Fibroblast of lung (primary cell): ENCODE data around the gene CMTM6. TPM values are rescaled to one million over a fixed set of nuclear protein-coding genes. Genes with fewer than 3 reads are reported as not detected.

Experiments
- DNase-seq, 2 donors: peaks; one replicate each; pipeline versions ENCODE4 v3.0.0 to v3.0.0-alpha.2; 2010; ENCODE audit warnings: low read depth in 2 of 2
- H2AFZ ChIP-seq: 2 replicates; pipeline ENCODE4 v1.5.1; 2012; ENCODE audit warnings: low read length, control low read depth, inconsistent platforms
- H3K27ac ChIP-seq: 2 replicates; pipeline ENCODE4 v1.5.1; 2011; ENCODE audit warnings: low read length, control low read depth; ENCODE audit not compliant: insufficient read depth
- H3K27me3 ChIP-seq: 2 replicates; pipeline ENCODE4 v1.5.1; 2011; ENCODE audit warnings: mild to moderate bottlenecking, low read length; ENCODE audit not compliant: control insufficient read depth, insufficient read depth
- H3K36me3 ChIP-seq: 2 replicates; pipeline ENCODE4 v1.5.1; 2011; ENCODE audit warnings: low read length; ENCODE audit not compliant: control insufficient read depth, insufficient read depth
- H3K4me1 ChIP-seq: 2 replicates; pipeline ENCODE4 v1.5.1; 2011; ENCODE audit warnings: low read length; ENCODE audit not compliant: control insufficient read depth, insufficient read depth; ENCODE audit errors: extremely low read depth
- H3K4me2 ChIP-seq: 2 replicates; pipeline ENCODE4 v1.5.1; 2011; ENCODE audit warnings: low read length, control low read depth; ENCODE audit not compliant: insufficient read depth; ENCODE audit errors: extremely low read depth
- H3K4me3 ChIP-seq, 4 experiments: fragments of 200-600 bp in 1 of 4; sonication (generic) in 1 of 4; replicated peaks in 1 of 4; 2 replicates each; pipeline ENCODE4 v1.5.1; 2011 to 2016; ENCODE audit warnings: low read length in 4 of 4, low read depth in 3 of 4, mild to moderate bottlenecking in 3 of 4, control low read depth in 2 of 4, inconsistent platforms in 1 of 4, mixed read lengths in 1 of 4; ENCODE audit not compliant: insufficient read depth in 1 of 4; ENCODE audit errors: control extremely low read depth in 1 of 4
- H3K79me2 ChIP-seq: 2 replicates; pipeline ENCODE4 v1.5.1; 2012; ENCODE audit warnings: mild to moderate bottlenecking, low read length, inconsistent platforms; ENCODE audit not compliant: control insufficient read depth, insufficient read depth
- H3K9ac ChIP-seq: 2 replicates; pipeline ENCODE4 v1.5.1; 2011; ENCODE audit warnings: mild to moderate bottlenecking, low read length, control low read depth; ENCODE audit not compliant: insufficient read depth
- H3K9me3 ChIP-seq: 2 replicates; pipeline ENCODE4 v1.5.1; 2012; ENCODE audit warnings: low read depth, low read length; ENCODE audit not compliant: control insufficient read depth, insufficient read depth
- H4K20me1 ChIP-seq: 2 replicates; pipeline ENCODE4 v1.5.1; 2011; ENCODE audit warnings: low read length; ENCODE audit not compliant: control insufficient read depth, insufficient read depth; ENCODE audit errors: extremely low read depth
- EZH2 ChIP-seq: IDR thresholded peaks from 2 replicates; pipeline ENCODE4 v1.5.1; 2012; ENCODE audit warnings: low read length, control low read depth, mild to moderate bottlenecking; ENCODE audit errors: missing control alignments
- polyA plus RNA-seq, 2 donors: library from polyadenylated mRNA; depleted of rRNA in 1 of 2; stranded (reverse) in 1 of 2; unstranded in 1 of 2; fragments of >200 nt; gene quantifications; 2 replicates each; pipeline ENCODE4 v1.2.1, GENCODE V29; 2011 to 2012; ENCODE audit warnings: missing spikeins in 1 of 2
- total RNA-seq: library from RNA; depleted of rRNA; stranded (reverse); fragments of >200 nt; gene quantifications from 2 replicates; pipeline ENCODE4 v1.2.1, GENCODE V29; 2014
- TF ChIP-seq, protein P1 (sequence below), 2 donors: IDR thresholded peaks in 1 of 2; conservative IDR thresholded peaks in 1 of 2; 1 replicate in 1 of 2; 2 replicates in 1 of 2; pipeline ENCODE4 v1.5.1; 2011 to 2012; ENCODE audit warnings: low read length in 2 of 2, control low read depth in 1 of 2, inconsistent platforms in 1 of 2, low read depth in 1 of 2, mild to moderate bottlenecking in 1 of 2

Gene CMTM6
- total and polyA plus RNA-seq, 2 donors (not counting 1 experiment from before 2014, with no cell fraction given) = 74.1 to 76.5 TPM

DNA sequence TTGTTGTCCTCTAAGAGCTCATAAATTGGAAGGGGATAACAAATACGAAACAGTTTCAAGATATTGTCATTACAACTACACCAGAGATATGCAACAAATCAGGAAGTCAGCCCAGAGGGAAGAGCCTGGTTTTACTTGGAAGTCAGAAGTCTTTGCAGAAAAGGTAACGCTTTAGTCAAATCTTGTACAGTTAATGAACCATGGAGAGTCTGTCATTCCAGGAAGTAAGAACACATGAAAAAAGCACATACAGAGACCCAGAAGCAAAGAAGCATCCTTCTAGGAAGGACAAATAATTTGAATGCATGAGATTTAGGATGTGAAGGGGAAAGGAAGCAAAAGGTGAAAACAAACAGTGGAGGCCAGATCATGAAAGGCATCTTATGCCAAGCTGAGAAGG lies 48.4 kb upstream of the CMTM6 start:
- H3K9ac ChIP-seq = no peak overlapping the region
- no peak for DNase-seq
- TF ChIP-seq EZH2 = no peak
- TF ChIP-seq, protein P1, sequence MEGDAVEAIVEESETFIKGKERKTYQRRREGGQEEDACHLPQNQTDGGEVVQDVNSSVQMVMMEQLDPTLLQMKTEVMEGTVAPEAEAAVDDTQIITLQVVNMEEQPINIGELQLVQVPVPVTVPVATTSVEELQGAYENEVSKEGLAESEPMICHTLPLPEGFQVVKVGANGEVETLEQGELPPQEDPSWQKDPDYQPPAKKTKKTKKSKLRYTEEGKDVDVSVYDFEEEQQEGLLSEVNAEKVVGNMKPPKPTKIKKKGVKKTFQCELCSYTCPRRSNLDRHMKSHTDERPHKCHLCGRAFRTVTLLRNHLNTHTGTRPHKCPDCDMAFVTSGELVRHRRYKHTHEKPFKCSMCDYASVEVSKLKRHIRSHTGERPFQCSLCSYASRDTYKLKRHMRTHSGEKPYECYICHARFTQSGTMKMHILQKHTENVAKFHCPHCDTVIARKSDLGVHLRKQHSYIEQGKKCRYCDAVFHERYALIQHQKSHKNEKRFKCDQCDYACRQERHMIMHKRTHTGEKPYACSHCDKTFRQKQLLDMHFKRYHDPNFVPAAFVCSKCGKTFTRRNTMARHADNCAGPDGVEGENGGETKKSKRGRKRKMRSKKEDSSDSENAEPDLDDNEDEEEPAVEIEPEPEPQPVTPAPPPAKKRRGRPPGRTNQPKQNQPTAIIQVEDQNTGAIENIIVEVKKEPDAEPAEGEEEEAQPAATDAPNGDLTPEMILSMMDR (conservative IDR thresholded peaks at IDR 0.05 in 1 of 2, IDR thresholded peaks at IDR 0.05 in 1 of 2; ENCODE audit: low read depth in 1 of 2, low read length in 2 of 2) = no peak
- H3K79me2 ChIP-seq = peaks cover 56% of the 10 kb centered on the region
- no peaks in the 10 kb centered on the region for H3K36me3 ChIP-seq
- H2AFZ ChIP-seq = no peak overlapping the region
- H3K9me3 ChIP-seq = no peaks in the 10 kb centered on the region
- H3K4me2 ChIP-seq = no peak overlapping the region
- H4K20me1 ChIP-seq = peaks cover 2% of the 10 kb centered on the region
- no peak overlapping the region for H3K4me3 ChIP-seq
- no peak overlapping the region for H3K27ac ChIP-seq
- no peaks in the 10 kb centered on the region for H3K4me1 ChIP-seq
- H3K27me3 ChIP-seq = no peaks in the 10 kb centered on the region

DNA sequence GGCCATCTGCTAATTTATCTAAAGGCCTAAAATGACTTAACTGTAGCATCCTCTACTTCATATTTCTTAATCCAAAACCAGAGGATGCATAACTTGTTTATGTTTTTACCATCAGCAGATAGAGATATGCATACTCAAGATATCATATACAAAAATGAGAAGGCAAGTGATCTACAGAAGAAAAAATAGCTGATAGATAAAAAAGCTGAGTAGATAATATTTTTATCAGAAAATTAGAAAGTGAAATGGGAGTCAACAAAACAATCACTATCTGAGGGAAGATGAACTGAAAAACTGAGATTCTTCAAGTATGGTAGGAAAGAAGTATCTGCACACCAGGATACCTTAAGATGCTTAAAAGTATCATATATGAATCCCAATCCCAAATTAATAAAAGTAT lies 42.7 kb upstream of the CMTM6 start:
- TF ChIP-seq, protein P1 (conservative IDR thresholded peaks at IDR 0.05 in 1 of 2, IDR thresholded peaks at IDR 0.05 in 1 of 2; ENCODE audit: low read depth in 1 of 2, low read length in 2 of 2) = no peak
- TF ChIP-seq EZH2 = no peak
- Histone ChIP-seq H3K79me2 (peaks cover 20% of the 10 kb centered on the region), H3K27ac (no peak overlapping the region), H3K4me2 (no peak overlapping the region), H4K20me1 (no peaks in the 10 kb centered on the region), H3K4me1 (peaks cover 2% of the 10 kb centered on the region), H3K27me3 (no peaks in the 10 kb centered on the region), H3K9me3 (no peaks in the 10 kb centered on the region), H3K36me3 (no peaks in the 10 kb centered on the region), H3K9ac (no peak overlapping the region), H2AFZ (no peak overlapping the region), H3K4me3 (no peak overlapping the region)
- DNase-seq = no peak

DNA sequence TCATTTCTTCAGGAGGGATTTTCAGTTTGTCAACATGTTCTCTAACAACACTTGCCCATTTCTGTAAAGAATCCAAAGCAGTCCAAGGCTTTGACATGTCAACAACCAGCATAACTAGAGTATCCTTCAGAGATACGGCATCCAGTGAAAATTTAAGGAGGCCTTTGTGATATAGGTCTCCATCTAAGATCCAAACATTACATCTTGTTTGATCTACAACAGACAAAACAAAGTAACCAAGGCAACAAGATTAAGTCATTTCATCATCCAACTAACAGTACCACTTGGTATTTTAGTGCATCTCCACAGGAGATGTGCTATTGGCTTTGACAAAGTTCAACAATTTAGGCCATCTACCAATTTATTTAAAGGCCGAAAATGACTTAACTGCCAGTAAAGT lies 42.2 kb upstream of the CMTM6 start:
- Histone ChIP-seq H3K4me3 (no peak overlapping the region), H3K4me1 (peaks cover 2% of the 10 kb centered on the region), H4K20me1 (no peaks in the 10 kb centered on the region), H3K9ac (no peak overlapping the region), H2AFZ (no peak overlapping the region), H3K79me2 (peaks cover 19% of the 10 kb centered on the region), H3K36me3 (no peaks in the 10 kb centered on the region), H3K27me3 (no peaks in the 10 kb centered on the region), H3K27ac (peak overlapping the region; percentile 67), H3K9me3 (no peaks in the 10 kb centered on the region), H3K4me2 (no peak overlapping the region)
- TF ChIP-seq, protein P1 (conservative IDR thresholded peaks at IDR 0.05 in 1 of 2, IDR thresholded peaks at IDR 0.05 in 1 of 2; ENCODE audit: low read depth in 1 of 2, low read length in 2 of 2) = no peak
- TF ChIP-seq EZH2 = no peak
- peak in 1 of 2 donors; percentile 26 for DNase-seq
